ENCODE results near the gene CCDC30.
"Not testable (repeated sequence)": the region's sequence is repeated elsewhere in the genome, so short reads cannot be mapped to it uniquely, and the experiment has no call there.

The CCDC30 gene

GRCh38 chr1:42601472-42601871 lies 138.4 kb downstream of the CCDC30 start:
- Histone ChIP-seq H3K9me3 (peaks cover 0 to 4% (median 0%) of the 10 kb centered on the region in 3 donors), H3K36me3 (no peaks in the 10 kb centered on the region), H3K27me3 (no peaks in the 10 kb centered on the region), H3K4me3 (no peak overlapping the region), H3K4me1 (no peaks in the 10 kb centered on the region), H3K27ac (no peak overlapping the region)
- DNase-seq: no peak
- TF ChIP-seq, protein P1, sequence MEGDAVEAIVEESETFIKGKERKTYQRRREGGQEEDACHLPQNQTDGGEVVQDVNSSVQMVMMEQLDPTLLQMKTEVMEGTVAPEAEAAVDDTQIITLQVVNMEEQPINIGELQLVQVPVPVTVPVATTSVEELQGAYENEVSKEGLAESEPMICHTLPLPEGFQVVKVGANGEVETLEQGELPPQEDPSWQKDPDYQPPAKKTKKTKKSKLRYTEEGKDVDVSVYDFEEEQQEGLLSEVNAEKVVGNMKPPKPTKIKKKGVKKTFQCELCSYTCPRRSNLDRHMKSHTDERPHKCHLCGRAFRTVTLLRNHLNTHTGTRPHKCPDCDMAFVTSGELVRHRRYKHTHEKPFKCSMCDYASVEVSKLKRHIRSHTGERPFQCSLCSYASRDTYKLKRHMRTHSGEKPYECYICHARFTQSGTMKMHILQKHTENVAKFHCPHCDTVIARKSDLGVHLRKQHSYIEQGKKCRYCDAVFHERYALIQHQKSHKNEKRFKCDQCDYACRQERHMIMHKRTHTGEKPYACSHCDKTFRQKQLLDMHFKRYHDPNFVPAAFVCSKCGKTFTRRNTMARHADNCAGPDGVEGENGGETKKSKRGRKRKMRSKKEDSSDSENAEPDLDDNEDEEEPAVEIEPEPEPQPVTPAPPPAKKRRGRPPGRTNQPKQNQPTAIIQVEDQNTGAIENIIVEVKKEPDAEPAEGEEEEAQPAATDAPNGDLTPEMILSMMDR (IDR thresholded peaks at IDR 0.05): no peak
- intact Hi-C loops (cut with DNase I; ENCODE audit: low total_unique reads): no loop called here

GRCh38 chr1:42613803-42614131 lies 150.7 kb downstream of the CCDC30 start:
- peaks cover 0 to 8% (median 0%) of the 10 kb centered on the region in 3 donors for H3K36me3 ChIP-seq
- intact Hi-C loops (cut with DNase I; ENCODE audit: low total_unique reads): no loop called here

DNA sequence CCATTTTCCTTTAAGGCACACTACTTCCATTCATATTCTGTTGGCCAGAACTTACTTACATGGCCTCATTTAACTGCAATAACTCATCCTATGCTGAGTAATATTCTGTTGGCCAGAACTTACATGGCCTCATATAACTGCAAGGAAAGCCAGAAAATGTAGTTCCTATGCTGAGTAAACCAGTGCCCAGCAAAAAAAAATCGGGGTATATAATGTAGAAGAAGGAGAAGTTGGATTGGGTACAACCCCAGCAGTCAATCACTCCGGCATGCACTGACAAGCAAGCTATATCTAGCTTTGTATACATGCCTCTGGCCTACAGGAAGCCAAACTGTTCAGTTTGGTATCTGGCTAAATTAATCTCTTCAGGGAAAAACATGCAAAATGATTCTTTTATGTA lies 155.8 kb downstream of the CCDC30 start:
- Histone ChIP-seq H3K4me1 (no peaks in the 10 kb centered on the region), H3K36me3 (peaks cover 0 to 5% (median 0%) of the 10 kb centered on the region in 3 donors), H3K27ac (no peak overlapping the region), H3K9me3 (no peaks in the 10 kb centered on the region), H3K4me3 (no peak overlapping the region), H3K27me3 (no peaks in the 10 kb centered on the region)
- intact Hi-C loops (cut with DNase I; ENCODE audit: low total_unique reads): no loop called here
- DNase-seq: no peak
- TF ChIP-seq, protein P1 (IDR thresholded peaks at IDR 0.05): no peak

More at GRCh38 chr1:42613803-42614131, 150.7 kb downstream of the CCDC30 start:
- TF ChIP-seq, protein P1 (IDR thresholded peaks at IDR 0.05): no peak
- Histone ChIP-seq H3K27ac (no peak overlapping the region), H3K4me1 (no peaks in the 10 kb centered on the region), H3K27me3 (no peaks in the 10 kb centered on the region), H3K4me3 (no peak overlapping the region), H3K9me3 (no peaks in the 10 kb centered on the region)
- DNase-seq: no peak

- TF ChIP-seq, protein P1 (IDR thresholded peaks at IDR 0.05): no peak
- no peaks in the 10 kb centered on the region for H3K9me3 ChIP-seq
- no peak overlapping the region for H3K4me3 ChIP-seq
- no peaks in the 10 kb centered on the region for H3K4me1 ChIP-seq
- intact Hi-C loops (cut with DNase I; ENCODE audit: low total_unique reads): no loop called here
- H3K27me3 ChIP-seq: no peaks in the 10 kb centered on the region
- no peak for DNase-seq
- H3K36me3 ChIP-seq: no peaks in the 10 kb centered on the region
- no peak overlapping the region for H3K27ac ChIP-seq
Measured at GRCh38 chr1:42620307-42620706, 157.2 kb downstream of the CCDC30 start.

DNA sequence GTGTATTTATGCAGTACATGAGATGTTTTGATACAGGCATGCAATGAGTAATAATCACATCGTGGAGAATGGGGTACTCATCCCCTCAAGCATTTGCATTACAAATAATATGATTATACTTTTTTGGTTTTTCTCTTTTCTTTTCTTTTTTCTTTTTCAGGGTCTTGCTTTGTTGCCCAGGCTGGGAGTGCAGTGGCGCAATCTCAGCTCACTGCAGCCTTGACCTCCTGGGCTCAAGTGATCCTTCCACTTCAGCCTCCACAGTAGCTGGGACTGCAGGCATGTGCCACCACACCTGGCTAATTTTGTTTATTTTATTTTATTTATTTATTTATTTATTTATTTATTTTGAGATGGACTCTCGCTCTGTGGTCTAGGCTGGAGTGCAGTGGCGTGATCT lies 158.1 kb downstream of the CCDC30 start:
- H3K36me3 ChIP-seq; H3K4me3 ChIP-seq; H3K4me1 ChIP-seq; H3K27me3 ChIP-seq; intact Hi-C loops (cut with DNase I; ENCODE audit: low total_unique reads); DNase-seq; H3K9me3 ChIP-seq; H3K27ac ChIP-seq: not testable (repeated sequence)

DNA sequence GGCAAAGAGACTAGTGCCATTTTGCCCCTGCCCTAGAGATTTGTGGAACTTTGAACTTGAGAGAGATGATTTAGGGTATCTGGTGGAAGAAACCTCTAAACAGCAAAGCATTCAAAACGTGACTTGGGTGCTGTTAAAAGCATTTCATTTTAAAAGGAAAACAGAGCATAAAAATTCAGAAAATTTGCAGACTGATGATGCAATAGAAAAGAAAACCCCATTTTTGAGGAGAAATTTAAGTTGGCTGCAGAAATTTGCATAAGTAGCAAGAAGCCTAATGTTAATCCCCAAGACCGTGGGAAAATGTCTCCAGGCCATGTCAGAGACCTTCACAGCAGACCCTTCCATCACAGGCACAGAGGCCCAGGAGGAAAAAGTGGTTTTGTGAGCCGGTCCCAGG lies 164.1 kb downstream of the CCDC30 start:
- intact Hi-C loops (cut with DNase I; ENCODE audit: low total_unique reads); H3K27ac ChIP-seq; H3K27me3 ChIP-seq; H3K4me1 ChIP-seq; H3K9me3 ChIP-seq; H3K4me3 ChIP-seq; DNase-seq: not testable (repeated sequence)
- peaks cover 0 to 13% (median 0%) of the 10 kb centered on the region in 3 donors for H3K36me3 ChIP-seq

- DNase-seq: no peak
- TF ChIP-seq, protein P1 (IDR thresholded peaks at IDR 0.05): no peak
- Histone ChIP-seq H3K27me3 (no peaks in the 10 kb centered on the region), H3K9me3 (no peaks in the 10 kb centered on the region), H3K4me3 (no peak overlapping the region), H3K36me3 (peaks cover 0 to 8% (median 0%) of the 10 kb centered on the region in 3 donors), H3K4me1 (no peaks in the 10 kb centered on the region), H3K27ac (no peak overlapping the region)
- intact Hi-C loops (cut with DNase I; ENCODE audit: low total_unique reads): no loop called here
Measured at GRCh38 chr1:42639116-42639515, 176.0 kb downstream of the CCDC30 start.

Data from tibial artery (tissue), 4 donors.